Kidney (tissue), 14 donors: Measurements from ENCODE around the gene VWC2. TPM values are rescaled to one million over a fixed set of nuclear protein-coding genes. Genes with fewer than 3 reads are reported as not detected.
A peak's percentile ranks its signal among the peaks of the same experiment; 100 is the strongest.

Source experiments
- DNase-seq, 5 donors: peaks; one replicate each; pipeline ENCODE4 v3.0.0-alpha.2; 2013 to 2020
- FAIRE-seq: peaks from 2 replicates; lab custom pipeline; 2012; peaks lifted over from hg19 to GRCh38; lab: Jason Lieb, UNC
- H3K27ac ChIP-seq, 2 donors: one replicate each; pipeline ENCODE4 v1.7.0; 2013; ENCODE audit warnings: low read depth in 2 of 2, low read length in 2 of 2, inconsistent platforms in 1 of 2
- H3K27me3 ChIP-seq: one replicate; pipeline ENCODE4 v1.7.1; 2013; ENCODE audit warnings: low read length, inconsistent platforms; ENCODE audit not compliant: control insufficient read depth, insufficient read depth
- H3K36me3 ChIP-seq, 3 donors: one replicate each; pipeline versions ENCODE4 v1.7.0 to v1.7.1; 2013; ENCODE audit warnings: low read length in 3 of 3, control low read depth in 1 of 3, inconsistent platforms in 1 of 3; ENCODE audit not compliant: insufficient read depth in 3 of 3, control insufficient read depth in 2 of 3
- H3K4me1 ChIP-seq, 3 donors: one replicate each; pipeline versions ENCODE4 v1.7.0 to v1.7.1; 2013; ENCODE audit warnings: low read length in 3 of 3, inconsistent platforms in 1 of 3, low read depth in 1 of 3; ENCODE audit not compliant: control insufficient read depth in 2 of 3, insufficient read depth in 2 of 3
- H3K4me3 ChIP-seq, 3 donors: one replicate each; pipeline versions ENCODE4 v1.7.0 to v1.8.1; 2013; ENCODE audit warnings: low read length in 3 of 3, control low read depth in 1 of 3, inconsistent platforms in 1 of 3
- H3K9ac ChIP-seq, 3 donors: one replicate each; pipeline versions ENCODE4 v1.7.0 to v1.7.1; 2013; ENCODE audit warnings: low read length in 3 of 3, control low read depth in 1 of 3, inconsistent platforms in 1 of 3
- H3K9me3 ChIP-seq, 3 donors: one replicate each; pipeline versions ENCODE4 v1.7.0 to v1.7.1; 2013; ENCODE audit warnings: low read length in 3 of 3, control low read depth in 1 of 3, inconsistent platforms in 1 of 3; ENCODE audit not compliant: control insufficient read depth in 2 of 3, insufficient read depth in 1 of 3
- CTCF ChIP-seq: IDR thresholded peaks from 3 replicates; pipeline ENCODE4 v1.5.1; 2012; ENCODE audit warnings: mild to moderate bottlenecking, moderate library complexity, borderline replicate concordance; ENCODE audit not compliant: insufficient read depth; ENCODE audit errors: extremely low read depth
- intact Hi-C: fragments of 100-400 bp; cut with DNase I; formaldehyde crosslinking; loops from one replicate; pipeline ENCODE4 v1.11.1; 2022
- polyA plus RNA-seq: library from polyadenylated mRNA; stranded (reverse); fragments of 350-450 nt; fragmentation: Illumina TruSeq; extraction: RNeasy Lipid Tissue Mini Kit (QIAGEN cat#74804); gene quantifications from one replicate; pipeline ENCODE4 v1.2.3, GENCODE V29; 2014; ENCODE audit warnings: low read depth, low replicate concordance; ENCODE audit not compliant: insufficient read depth
- total RNA-seq: library from RNA; stranded (reverse); fragmentation: NEBNext Ultra II Directional; extraction: Animal tissue kit (Norgen Biotek cat#: 25700); gene quantifications from one replicate; pipeline ENCODE4 v1.2.1, GENCODE V29; 2021
- donor health status: control.
- donor health status: control.
- donor health status: control.
- donor health status: control.
- donor health status: control.
- donor health status: DM: yes; HTN: yes; CAD: no.
- donor health status: Normal renal cell carcinoma (clear cell type).

VWC2 gene
- total and polyA plus RNA-seq, 2 donors from 2014 or later = 0.06 to 0.13 TPM

- TF ChIP-seq CTCF = no peak
- no peaks in the 10 kb centered on the region for H3K4me1 ChIP-seq
- no peaks in the 10 kb centered on the region for H3K9me3 ChIP-seq
- intact Hi-C loops = no loop called here
- no peak overlapping the region for H3K4me3 ChIP-seq
- H3K36me3 ChIP-seq = no peaks in the 10 kb centered on the region
- DNase-seq (peak in 1 of 5 donors; percentile 64), FAIRE-seq (no peak)
- H3K27me3 ChIP-seq = no peaks in the 10 kb centered on the region
- no peak overlapping the region for H3K9ac ChIP-seq
- no peak overlapping the region for H3K27ac ChIP-seq
Observed at GRCh38 chr7:49885593-49886285, 112.3 kb downstream of the VWC2 start.

- Histone ChIP-seq H3K27me3 (no peaks in the 10 kb centered on the region), H3K36me3 (no peaks in the 10 kb centered on the region), H3K9me3 (no peaks in the 10 kb centered on the region), H3K27ac (no peak overlapping the region), H3K4me3 (no peak overlapping the region), H3K9ac (no peak overlapping the region), H3K4me1 (no peaks in the 10 kb centered on the region)
- no peak for TF ChIP-seq CTCF
- intact Hi-C loops = no loop called here
- no peak for FAIRE-seq
- no peak for DNase-seq
Observed at GRCh38 chr7:49892481-49892880, 119.0 kb downstream of the VWC2 start.

- H3K9ac ChIP-seq = no peak overlapping the region
- no peak for TF ChIP-seq CTCF
- H3K36me3 ChIP-seq = no peaks in the 10 kb centered on the region
- intact Hi-C loops = no loop called here
- FAIRE-seq (no peak), DNase-seq (no peak)
- no peaks in the 10 kb centered on the region for H3K27me3 ChIP-seq
- no peak overlapping the region for H3K27ac ChIP-seq
- H3K9me3 ChIP-seq = no peaks in the 10 kb centered on the region
- H3K4me1 ChIP-seq = no peaks in the 10 kb centered on the region
- H3K4me3 ChIP-seq = no peak overlapping the region
Observed at GRCh38 chr7:49893131-49893530, 119.7 kb downstream of the VWC2 start.
